ENCODE results near the gene NACC2. TPM values are rescaled to one million over a fixed set of nuclear protein-coding genes. Genes with fewer than 3 reads are reported as not detected.
"Not testable (repeated sequence)": the region's sequence is repeated elsewhere in the genome, so short reads cannot be mapped to it uniquely, and the experiment has no call there.

NACC2 gene
- total RNA-seq, 2 donors from 2014 or later = 24.5 to 55.2 TPM

DNA sequence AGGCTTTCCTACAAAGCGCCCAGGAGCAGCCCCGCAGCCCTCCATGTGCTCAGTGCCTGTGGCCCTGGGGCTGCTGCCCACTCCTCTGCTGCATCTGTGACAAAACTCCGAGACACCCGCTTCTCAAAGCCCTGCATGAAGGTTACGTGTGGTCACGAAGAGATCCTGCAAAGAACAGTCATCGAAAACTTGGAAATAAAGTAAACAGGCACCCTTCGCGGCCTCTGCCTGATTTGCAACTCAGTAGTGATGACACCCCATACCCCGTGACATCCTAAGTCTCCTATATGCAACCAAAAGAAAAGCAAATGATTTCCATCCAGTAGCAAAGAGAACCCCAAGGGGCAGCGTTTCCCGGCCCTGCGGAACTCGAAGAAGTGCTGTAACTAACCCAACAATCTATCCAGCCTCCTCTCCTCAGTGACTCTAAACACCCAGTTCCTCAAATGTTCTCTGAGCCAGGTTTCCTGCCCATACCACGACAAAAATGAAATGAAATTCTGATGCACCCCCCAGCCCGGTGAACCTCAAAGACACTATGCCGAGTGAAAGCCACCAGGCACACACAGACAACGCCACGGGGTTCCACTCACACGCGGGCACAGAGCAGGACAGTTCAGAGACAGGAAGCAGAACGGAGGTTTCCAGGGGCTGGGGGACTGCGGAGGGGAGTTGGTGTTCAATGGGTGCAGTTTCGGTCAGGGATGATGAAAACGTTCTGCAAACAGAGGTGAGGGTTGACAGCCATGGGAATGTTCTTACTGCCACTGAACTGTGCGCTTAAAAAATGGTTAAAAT is 19.0 kb downstream of the NACC2 start:
- H3K27me3 ChIP-seq (replicated peaks; ENCODE audit: insufficient read depth) = no peaks in the 10 kb centered on the region
- H3K36me3 ChIP-seq = no peaks in the 10 kb centered on the region
- TF ChIP-seq POLR2AphosphoS5 (IDR thresholded peaks at IDR 0.05) = no peak
- TF ChIP-seq, protein P1, sequence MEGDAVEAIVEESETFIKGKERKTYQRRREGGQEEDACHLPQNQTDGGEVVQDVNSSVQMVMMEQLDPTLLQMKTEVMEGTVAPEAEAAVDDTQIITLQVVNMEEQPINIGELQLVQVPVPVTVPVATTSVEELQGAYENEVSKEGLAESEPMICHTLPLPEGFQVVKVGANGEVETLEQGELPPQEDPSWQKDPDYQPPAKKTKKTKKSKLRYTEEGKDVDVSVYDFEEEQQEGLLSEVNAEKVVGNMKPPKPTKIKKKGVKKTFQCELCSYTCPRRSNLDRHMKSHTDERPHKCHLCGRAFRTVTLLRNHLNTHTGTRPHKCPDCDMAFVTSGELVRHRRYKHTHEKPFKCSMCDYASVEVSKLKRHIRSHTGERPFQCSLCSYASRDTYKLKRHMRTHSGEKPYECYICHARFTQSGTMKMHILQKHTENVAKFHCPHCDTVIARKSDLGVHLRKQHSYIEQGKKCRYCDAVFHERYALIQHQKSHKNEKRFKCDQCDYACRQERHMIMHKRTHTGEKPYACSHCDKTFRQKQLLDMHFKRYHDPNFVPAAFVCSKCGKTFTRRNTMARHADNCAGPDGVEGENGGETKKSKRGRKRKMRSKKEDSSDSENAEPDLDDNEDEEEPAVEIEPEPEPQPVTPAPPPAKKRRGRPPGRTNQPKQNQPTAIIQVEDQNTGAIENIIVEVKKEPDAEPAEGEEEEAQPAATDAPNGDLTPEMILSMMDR (IDR thresholded peaks at IDR 0.05) = no peak
- TF ChIP-seq POLR2A (IDR thresholded peaks at IDR 0.05) = no peak
- 83% methylated on average over 26 of the region's 26 CpGs for WGBS
- no peak overlapping the region for H3K27ac ChIP-seq
- intact Hi-C loops (cut with DNase I) = no loop called here
- DNase-seq (ENCODE audit: low spot score) = no peak
- no peaks in the 10 kb centered on the region for H3K9me3 ChIP-seq
- no peak overlapping the region for H3K4me3 ChIP-seq
- peaks cover 9% of the 10 kb centered on the region for H3K4me1 ChIP-seq (replicated peaks)

DNA sequence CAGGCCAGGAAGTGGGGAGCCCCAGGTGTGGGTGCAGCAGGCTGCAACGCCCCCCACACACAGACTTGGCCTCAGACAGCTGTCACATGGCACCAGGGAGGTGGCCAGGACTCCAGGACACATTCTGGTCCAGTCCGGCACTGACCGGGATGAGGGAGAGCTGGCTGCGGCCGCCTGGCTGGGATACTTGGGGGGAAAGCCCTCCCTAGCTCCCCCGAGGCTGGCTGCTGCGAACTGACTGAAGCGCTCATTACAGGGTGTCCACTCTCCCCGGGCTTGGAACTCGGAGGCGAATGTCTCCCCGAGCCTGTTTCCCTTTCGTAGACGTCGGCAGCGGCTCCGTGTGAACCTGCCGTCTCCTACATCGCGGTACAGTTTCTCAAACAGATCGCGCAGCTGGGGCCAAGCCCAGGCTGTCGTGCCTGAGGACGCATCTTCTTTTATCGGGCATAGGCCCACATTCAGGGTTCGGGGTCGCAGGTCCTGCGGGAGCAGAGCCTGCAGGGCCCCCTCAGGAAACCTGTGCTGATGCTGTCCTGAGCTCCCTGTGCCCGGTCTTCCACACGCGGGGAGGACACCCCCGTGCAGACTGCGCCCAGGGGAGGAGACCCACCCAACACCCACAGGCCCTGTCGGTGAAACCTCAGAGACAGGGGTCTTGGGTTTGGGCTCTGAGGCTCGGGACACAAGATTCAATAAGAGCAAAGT is 19.8 kb downstream of the NACC2 start:
- Histone ChIP-seq H3K27ac (no peak overlapping the region), H3K27me3 (replicated peaks; ENCODE audit: insufficient read depth) (no peaks in the 10 kb centered on the region), H3K4me1 (replicated peaks) (peaks cover 6% of the 10 kb centered on the region), H3K36me3 (no peaks in the 10 kb centered on the region), H3K9me3 (no peaks in the 10 kb centered on the region), H3K4me3 (no peak overlapping the region)
- DNase-seq (ENCODE audit: low spot score) = no peak
- intact Hi-C loops (cut with DNase I) = no loop called here
- TF ChIP-seq POLR2AphosphoS5 (IDR thresholded peaks at IDR 0.05) (no peak), POLR2A (IDR thresholded peaks at IDR 0.05) (no peak)
- TF ChIP-seq, protein P1 (IDR thresholded peaks at IDR 0.05) = no peak
- WGBS = 81% methylated on average over 30 of the region's 35 CpGs

DNA sequence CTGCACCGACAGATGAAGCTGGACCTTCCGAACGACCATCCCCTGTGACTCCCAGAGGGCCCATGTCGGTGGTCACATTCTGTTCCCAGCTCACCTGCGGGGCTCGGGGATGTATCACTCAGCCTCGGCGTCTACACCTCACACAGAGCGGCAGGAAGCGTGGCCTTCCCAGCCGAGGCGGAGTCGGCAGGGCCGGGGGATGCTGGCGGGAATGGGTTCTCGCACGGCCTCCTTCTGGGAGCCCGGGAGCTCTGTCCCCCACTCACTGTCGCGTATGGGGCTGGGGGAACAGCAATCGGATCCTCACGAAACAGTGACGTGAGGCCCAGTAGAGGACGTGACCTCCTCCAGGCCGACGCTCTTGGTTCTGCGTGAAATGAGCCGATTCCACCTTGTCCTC is 20.4 kb downstream of the NACC2 start:
- 93% methylated on average over 26 of the region's 28 CpGs for WGBS
- Histone ChIP-seq H3K9me3 (no peaks in the 10 kb centered on the region), H3K27ac (no peak overlapping the region), H3K36me3 (no peaks in the 10 kb centered on the region), H3K4me3 (no peak overlapping the region), H3K27me3 (replicated peaks; ENCODE audit: insufficient read depth) (no peaks in the 10 kb centered on the region), H3K4me1 (replicated peaks) (peaks cover 6% of the 10 kb centered on the region)
- TF ChIP-seq, protein P1 (IDR thresholded peaks at IDR 0.05) = no peak
- TF ChIP-seq POLR2AphosphoS5 (IDR thresholded peaks at IDR 0.05) (no peak), POLR2A (IDR thresholded peaks at IDR 0.05) (no peak)
- intact Hi-C loops (cut with DNase I) = no loop called here
- DNase-seq (ENCODE audit: low spot score) = no peak

DNA sequence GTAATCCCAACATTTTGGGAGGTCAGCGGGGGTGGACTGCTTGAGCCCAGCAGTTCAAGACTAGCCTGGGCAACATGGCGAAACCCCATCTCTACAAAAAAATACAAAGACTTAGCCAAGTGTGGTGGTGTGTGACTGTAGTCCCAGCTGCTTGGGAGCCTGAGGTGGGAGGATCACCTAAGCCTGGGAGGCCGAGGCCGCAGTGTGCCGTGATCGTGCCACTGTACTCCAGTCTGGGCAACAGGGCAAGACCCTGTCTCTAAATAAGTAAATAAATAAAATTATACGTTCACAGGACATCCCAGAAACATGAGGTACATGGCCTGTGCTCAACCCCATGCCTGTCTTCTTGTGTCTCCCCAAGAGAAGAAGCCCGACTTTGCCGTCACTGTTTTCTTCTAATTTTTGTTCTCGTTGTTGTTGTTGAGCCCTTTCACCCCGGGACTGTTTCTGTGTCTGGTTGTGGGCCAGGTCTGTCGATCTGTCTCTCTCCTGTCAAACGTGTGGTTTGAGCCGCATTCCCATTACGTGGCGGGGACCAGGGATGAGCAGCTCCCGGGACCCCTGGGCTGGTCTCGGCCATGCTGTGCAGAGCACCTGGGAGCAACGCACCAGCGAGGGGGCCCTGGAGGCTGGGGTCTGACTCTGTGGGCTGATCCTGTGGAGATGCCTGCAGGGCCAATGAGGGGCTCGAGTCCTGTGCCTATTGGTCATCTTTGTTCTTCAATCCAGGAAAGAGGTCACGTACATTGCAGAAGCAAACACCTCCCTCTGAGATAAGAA is 32.2 kb downstream of the NACC2 start:
- H3K4me1 ChIP-seq (replicated peaks) = no peaks in the 10 kb centered on the region
- no peak for DNase-seq (ENCODE audit: low spot score)
- H3K9me3 ChIP-seq = no peaks in the 10 kb centered on the region
- H3K4me3 ChIP-seq = no peak overlapping the region
- intact Hi-C loops (cut with DNase I) = no loop called here
- TF ChIP-seq, protein P1 (IDR thresholded peaks at IDR 0.05) = no peak
- TF ChIP-seq POLR2A (IDR thresholded peaks at IDR 0.05) (no peak), POLR2AphosphoS5 (IDR thresholded peaks at IDR 0.05) (no peak)
- no peak overlapping the region for H3K27ac ChIP-seq
- WGBS = 86% methylated on average over 22 of the region's 22 CpGs
- no peaks in the 10 kb centered on the region for H3K27me3 ChIP-seq (replicated peaks; ENCODE audit: insufficient read depth)
- no peaks in the 10 kb centered on the region for H3K36me3 ChIP-seq

DNA sequence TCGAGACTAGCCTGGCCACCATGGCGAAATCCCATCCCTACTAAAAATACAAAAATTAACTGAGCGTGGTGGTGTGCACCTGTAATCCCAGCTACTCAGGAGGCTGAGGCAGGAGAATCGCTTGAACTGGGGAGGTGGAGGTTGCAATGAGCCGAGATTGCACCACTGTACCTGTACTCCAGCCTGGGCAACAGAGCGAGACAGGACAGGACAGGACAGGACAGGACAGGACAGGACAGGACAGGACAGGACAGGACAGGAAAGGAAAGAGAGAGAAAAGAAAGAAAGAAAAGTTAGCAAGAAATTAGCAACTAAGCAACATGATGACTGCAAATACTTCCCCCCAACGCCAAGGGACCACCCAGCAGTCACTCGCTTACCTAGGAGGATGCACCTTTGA is 33.2 kb downstream of the NACC2 start:
- DNase-seq (ENCODE audit: low spot score); intact Hi-C loops (cut with DNase I); H3K9me3 ChIP-seq; H3K4me1 ChIP-seq (replicated peaks); H3K27me3 ChIP-seq (replicated peaks; ENCODE audit: insufficient read depth); H3K36me3 ChIP-seq; H3K4me3 ChIP-seq; H3K27ac ChIP-seq: not testable (repeated sequence)
- 92% methylated on average over 8 of the region's 8 CpGs for whole genome bisulfite sequencing

All from prostate gland (tissue), 2 donors.